HG03565 (cell line): Measurements from ENCODE around the gene RAI14.
"Not testable (repeated sequence)": the region's sequence is repeated elsewhere in the genome, so short reads cannot be mapped to it uniquely, and the experiment has no call there.

Source experiments
- ATAC-seq: cut with Tn5 transposase; IDR thresholded peaks from one replicate; pipeline ENCODE4 v1.9.1; 2021; ENCODE audit warnings: mild to moderate bottlenecking, moderate library complexity; ENCODE audit not compliant: unreplicated experiment

The RAI14 gene

GRCh38 chr5:34697308-34698108 lies 41.4 kb downstream of the RAI14 start:
- ATAC-seq, result no peak

GRCh38 chr5:34698109-34698419 lies 41.9 kb downstream of the RAI14 start:
- ATAC-seq, result no peak

- no peak for ATAC-seq
Observed at GRCh38 chr5:34698754-34699153, 42.6 kb downstream of the RAI14 start.

- ATAC-seq, result no peak
Observed at GRCh38 chr5:34699155-34700077, 43.3 kb downstream of the RAI14 start.

GRCh38 chr5:34700078-34700452 lies 43.9 kb downstream of the RAI14 start:
- no peak for ATAC-seq

- not testable (repeated sequence) for ATAC-seq
Observed at GRCh38 chr5:34701442-34701841, 45.3 kb downstream of the RAI14 start.

- no peak for ATAC-seq
Observed at GRCh38 chr5:34703767-34704713, 47.9 kb downstream of the RAI14 start.

GRCh38 chr5:34706084-34706483 lies 50.0 kb downstream of the RAI14 start:
- ATAC-seq, result no peak

GRCh38 chr5:34707451-34708107 lies 51.5 kb downstream of the RAI14 start:
- no peak for ATAC-seq

- ATAC-seq, result no peak
Observed at GRCh38 chr5:34708777-34709176, 52.6 kb downstream of the RAI14 start.

GRCh38 chr5:34709861-34710673 lies 53.9 kb downstream of the RAI14 start:
- no peak for ATAC-seq

- ATAC-seq, result no peak
Observed at GRCh38 chr5:34712565-34712964, 56.4 kb downstream of the RAI14 start.

- no peak for ATAC-seq
Observed at GRCh38 chr5:34715711-34716110, 59.6 kb downstream of the RAI14 start.

GRCh38 chr5:34716986-34717385 lies 60.9 kb downstream of the RAI14 start:
- no peak for ATAC-seq

GRCh38 chr5:34717426-34718327 lies 61.5 kb downstream of the RAI14 start:
- no peak for ATAC-seq

GRCh38 chr5:34718516-34718915 lies 62.4 kb downstream of the RAI14 start:
- ATAC-seq, result no peak

GRCh38 chr5:34719029-34719428 lies 62.9 kb downstream of the RAI14 start:
- ATAC-seq, result no peak

GRCh38 chr5:34721327-34721726 lies 65.2 kb downstream of the RAI14 start:
- ATAC-seq, result no peak

GRCh38 chr5:34722183-34722582 lies 66.1 kb downstream of the RAI14 start:
- no peak for ATAC-seq
